ENCODE measurements around the gene NUFIP1. TPM values are rescaled to one million over a fixed set of nuclear protein-coding genes. Genes with fewer than 3 reads are reported as not detected.

NUFIP1 gene
- total RNA-seq, 6 experiments from 2014 or later, result 1.1 to 2.3 (median 2.0) TPM

- DNase-seq, result no peak
These were observed 16.2 kb downstream of the NUFIP1 start for GRCh38 chr13:44972956-44973581.

GRCh38 chr13:44971656-44972595, 17.3 kb downstream of the NUFIP1 start:
- no peak for ATAC-seq
- WGBS (ENCODE audit: insufficient coverage, low coverage, low lambda C conversion rate, missing lambda C conversion rate), result 84% methylated on average over 7 of the region's 7 CpGs

More at GRCh38 chr13:44972956-44973581, 16.2 kb downstream of the NUFIP1 start:
- TF ChIP-seq CTCF (IDR thresholded peaks at IDR 0.05) (peak; percentile 42 to 61 (median 58)), POLR2A (IDR thresholded peaks at IDR 0.05) (no peak)
- Histone ChIP-seq H3K27me3 (no peaks in the 10 kb centered on the region), H3K4me1 (no peaks in the 10 kb centered on the region), H3K4me3 (no peak overlapping the region), H3K27ac (no peak overlapping the region), H3K9me3 (no peaks in the 10 kb centered on the region), H3K36me3 (peaks cover 0 to 11% (median 2%) of the 10 kb centered on the region in 4 donors)
- 0% methylated on average over 3 of the region's 3 CpGs for WGBS (ENCODE audit: insufficient coverage, low coverage, low lambda C conversion rate, missing lambda C conversion rate)
- peak in 3 of 4 donors; percentile 46 to 56 (median 46) for ATAC-seq
- intact Hi-C loops (cut with DNase I), result loop anchor here in 1 of 2 donors (10.0 kb wide), 1 partner anchor 488 kb away; no protein-coding TSS in a partner anchor

GRCh38 chr13:44969551-44970484, 19.5 kb downstream of the NUFIP1 start:
- H3K4me1 ChIP-seq, result no peaks in the 10 kb centered on the region
- H3K27ac ChIP-seq, result no peak overlapping the region
- H3K36me3 ChIP-seq, result peaks cover 0 to 17% (median 0%) of the 10 kb centered on the region in 4 donors
- DNase-seq (no peak), ATAC-seq (peak; percentile 83 to 88 (median 86))
- intact Hi-C loops (cut with DNase I), result loop anchor here in 1 of 2 donors (10.0 kb wide), 1 partner anchor 485 kb away; no protein-coding TSS in a partner anchor
- no peak overlapping the region for H3K4me3 ChIP-seq
- 45% methylated on average over 4 of the region's 4 CpGs for WGBS (ENCODE audit: insufficient coverage, low coverage, low lambda C conversion rate, missing lambda C conversion rate)
- peak; percentile 70 to 82 (median 76) for TF ChIP-seq CTCF (IDR thresholded peaks at IDR 0.05)
- TF ChIP-seq POLR2A (IDR thresholded peaks at IDR 0.05), result no peak
- no peaks in the 10 kb centered on the region for H3K27me3 ChIP-seq
- no peaks in the 10 kb centered on the region for H3K9me3 ChIP-seq

More at GRCh38 chr13:44971656-44972595, 17.3 kb downstream of the NUFIP1 start:
- Histone ChIP-seq H3K27me3 (no peaks in the 10 kb centered on the region), H3K27ac (no peak overlapping the region), H3K4me3 (no peak overlapping the region), H3K9me3 (no peaks in the 10 kb centered on the region), H3K36me3 (peaks cover 0 to 5% (median 0%) of the 10 kb centered on the region in 4 donors), H3K4me1 (no peaks in the 10 kb centered on the region)
- intact Hi-C loops (cut with DNase I), result loop anchor here in 1 of 2 donors (10.0 kb wide), 1 partner anchor 487 kb away; no protein-coding TSS in a partner anchor
- DNase-seq, result no peak
- TF ChIP-seq CTCF (IDR thresholded peaks at IDR 0.05) (no peak), POLR2A (IDR thresholded peaks at IDR 0.05) (no peak)

GRCh38 chr13:44968434-44968815, 20.8 kb downstream of the NUFIP1 start:
- no peaks in the 10 kb centered on the region for H3K9me3 ChIP-seq
- H3K36me3 ChIP-seq, result peaks cover 0 to 23% (median 0%) of the 10 kb centered on the region in 4 donors
- H3K27ac ChIP-seq, result no peak overlapping the region
- intact Hi-C loops (cut with DNase I), result no loop called here
- ATAC-seq, result no peak
- no peaks in the 10 kb centered on the region for H3K4me1 ChIP-seq
- TF ChIP-seq CTCF (IDR thresholded peaks at IDR 0.05), result no peak
- TF ChIP-seq POLR2A (IDR thresholded peaks at IDR 0.05), result no peak
- 85% methylated on average over 3 of the region's 3 CpGs for WGBS (ENCODE audit: insufficient coverage, low coverage, low lambda C conversion rate, missing lambda C conversion rate)
- no peak overlapping the region for H3K4me3 ChIP-seq
- no peak for DNase-seq
- no peaks in the 10 kb centered on the region for H3K27me3 ChIP-seq

All from right lobe of liver (tissue), 6 donors.